HCT116 (cell line): ENCODE results near the gene PDE7B. TPM values are rescaled to one million over a fixed set of nuclear protein-coding genes. Genes with fewer than 3 reads are reported as not detected.

Experiments used
- ATAC-seq: fragments of 200-7000 bp; cut with Tn5 transposase; 2 replicates; pipeline ENCODE4 v1.9.1; 2020; ENCODE audit warnings: mild to moderate bottlenecking, moderate library complexity
- BruUV-seq: library from RNA; stranded (reverse); fragments of 400-500 nt; replicated peaks from 2 replicates; lab custom pipeline; 2021; lab: Mats Ljungman, UMichigan
- CTCF ChIA-PET: fragments of 300-600 bp; sonication (Branson Sonifier 250); formaldehyde crosslinking; loops from one replicate; lab custom pipeline; 2021; ENCODE audit warnings: antibody characterized with exemption; lab: Charles Lee
- POLR2A ChIA-PET: fragments of 300-600, 350-600 bp; sonication (Branson Sonifier 250); formaldehyde crosslinking; loops from one replicate; lab custom pipeline; 2021; ENCODE audit warnings: antibody characterized with exemption; lab: Charles Lee
- RAD21 ChIA-PET, 2 experiments: fragments of 300-600 bp; sonication (Branson Sonifier 250); formaldehyde crosslinking; loops; one replicate each; lab custom pipeline; 2023; ENCODE audit warnings: low total read pairs in 2 of 2; ENCODE audit not compliant: uncharacterized antibody in 2 of 2, unreplicated experiment in 2 of 2, low non-redundant PET in 1 of 2; lab: Charles Lee
- DNase-seq: peaks from one replicate; pipeline ENCODE4 v3.0.0-alpha.2; 2010; ENCODE audit warnings: low read depth, low spot score
- H2AFZ ChIP-seq: fragments of 200-600 bp; shearing (Covaris generic), sonication (generic); 2 replicates; pipeline ENCODE4 v1.6.1; 2017; ENCODE audit warnings: low read depth, mixed run types, mixed read lengths, antibody characterized with exemption, low read length; ENCODE audit not compliant: poor library complexity, severe bottlenecking
- H3K27ac ChIP-seq: 2 replicates; pipeline ENCODE4 v1.5.1; 2012; ENCODE audit warnings: low read depth, low read length
- H3K27me3 ChIP-seq: fragments of 200-600 bp; sonication (generic); 2 replicates; pipeline ENCODE4 v1.6.1; 2016; ENCODE audit warnings: mixed run types, low read length, mixed read lengths; ENCODE audit not compliant: insufficient read depth
- H3K36me3 ChIP-seq, 2 experiments: fragments of 200-500 bp in 1 of 2; fragments of 200-600 bp in 1 of 2; sonication (Bioruptor generic) in 1 of 2; sonication (generic) in 1 of 2; 2 replicates each; pipeline versions ENCODE4 v1.5.1 to v1.6.1; 2014 to 2016; ENCODE audit warnings: low read length in 2 of 2, inconsistent platforms in 1 of 2, mixed read lengths in 1 of 2, mixed run types in 1 of 2; ENCODE audit not compliant: insufficient read depth in 2 of 2, control insufficient read depth in 1 of 2
- H3K4me1 ChIP-seq, 2 experiments: fragments of 200-600 bp in 1 of 2; sonication (generic) in 1 of 2; 2 replicates each; pipeline versions ENCODE4 v1.5.1 to v1.6.1; 2012 to 2017; ENCODE audit warnings: low read length in 2 of 2, inconsistent platforms in 1 of 2, mild to moderate bottlenecking in 1 of 2, mixed read lengths in 1 of 2, mixed run types in 1 of 2, moderate library complexity in 1 of 2; ENCODE audit not compliant: insufficient read depth in 2 of 2, control insufficient read depth in 1 of 2
- H3K4me2 ChIP-seq: fragments of 200-600 bp; sonication (generic); 2 replicates; pipeline ENCODE4 v1.6.1; 2017; ENCODE audit warnings: mixed run types, low read length, mixed read lengths
- H3K4me3 ChIP-seq, 2 experiments: fragments of 200-600 bp in 1 of 2; sonication (generic) in 1 of 2; replicated peaks in 1 of 2; 2 replicates each; pipeline ENCODE4 v1.5.1; 2011 to 2016; ENCODE audit warnings: low read length in 2 of 2, control low read depth in 1 of 2, low read depth in 1 of 2, mild to moderate bottlenecking in 1 of 2, mixed read lengths in 1 of 2, mixed run types in 1 of 2
- H3K79me2 ChIP-seq: fragments of 200-600 bp; sonication (generic); 2 replicates; pipeline ENCODE4 v1.6.1; 2017; ENCODE audit warnings: mild to moderate bottlenecking, mixed run types, low read length, moderate library complexity, mixed read lengths; ENCODE audit not compliant: insufficient read depth
- H3K9ac ChIP-seq: fragments of 200-600 bp; sonication (generic); 2 replicates; pipeline ENCODE4 v1.6.1; 2016; ENCODE audit warnings: low read length, mixed read lengths
- H3K9me2 ChIP-seq: fragments of 200-600 bp; sonication (generic), shearing (Covaris generic); 2 replicates; pipeline ENCODE4 v1.6.1; 2017; ENCODE audit warnings: mixed run types, mild to moderate bottlenecking, moderate library complexity; ENCODE audit not compliant: insufficient read depth
- H3K9me3 ChIP-seq, 2 experiments: fragments of 200-500 bp in 1 of 2; fragments of 200-600 bp in 1 of 2; sonication (Bioruptor generic) in 1 of 2; sonication (generic) in 1 of 2; 2 replicates each; pipeline ENCODE4 v1.6.1; 2014 to 2017; ENCODE audit warnings: low read length in 2 of 2, mixed read lengths in 2 of 2, inconsistent platforms in 1 of 2, low read depth in 1 of 2, mild to moderate bottlenecking in 1 of 2, mixed run types in 1 of 2, moderate library complexity in 1 of 2; ENCODE audit not compliant: control insufficient read depth in 1 of 2, insufficient read depth in 1 of 2
- H4K20me1 ChIP-seq: fragments of 200-600 bp; sonication (generic), shearing (Covaris generic); 2 replicates; pipeline ENCODE4 v1.6.1; 2017; ENCODE audit warnings: mixed run types, mild to moderate bottlenecking, moderate library complexity; ENCODE audit not compliant: insufficient read depth
- CBX3 ChIP-seq: IDR thresholded peaks from 2 replicates; pipeline ENCODE4 v1.6.1; 2012; ENCODE audit warnings: low read depth
- EGR1 ChIP-seq: IDR thresholded peaks from 2 replicates; pipeline ENCODE4 v1.6.1; 2012; ENCODE audit warnings: low read depth
- ELF1 ChIP-seq: IDR thresholded peaks from 2 replicates; pipeline ENCODE4 v1.6.1; 2012; ENCODE audit warnings: low read depth, borderline replicate concordance
- EZH2phosphoT487 ChIP-seq: fragments of 200-600 bp; IDR thresholded peaks from 2 replicates; pipeline ENCODE4 v1.6.1; 2018; ENCODE audit warnings: antibody characterized with exemption, borderline replicate concordance
- JUND ChIP-seq: IDR thresholded peaks from 2 replicates; pipeline ENCODE4 v1.6.1; 2012
- POLR2A ChIP-seq: IDR thresholded peaks from 2 replicates; pipeline ENCODE4 v1.7.0; 2011; ENCODE audit warnings: borderline replicate concordance; ENCODE audit not compliant: insufficient read depth, insufficient read length; ENCODE audit errors: extremely low read depth
- RAD21 ChIP-seq: IDR thresholded peaks from 2 replicates; pipeline ENCODE4 v1.6.1; 2012; ENCODE audit warnings: low read depth, mild to moderate bottlenecking
- YY1 ChIP-seq: IDR thresholded peaks from 2 replicates; pipeline ENCODE4 v1.6.1; 2011; ENCODE audit warnings: low read length, low read depth, moderate library complexity, mild to moderate bottlenecking; ENCODE audit not compliant: insufficient replicate concordance; ENCODE audit errors: extremely low read depth
- ZNF274 ChIP-seq: fragments of 200-500 bp; sonication (Bioruptor generic); IDR thresholded peaks from 2 replicates; pipeline ENCODE4 v1.6.1; 2014; ENCODE audit warnings: mild to moderate bottlenecking, low read depth, low read length, inconsistent platforms
- intact Hi-C: fragments of 100-400 bp; cut with micrococcal nuclease; formaldehyde crosslinking; loops from 2 replicates; pipeline ENCODE4 v1.10.0; 2022
- total RNA-seq: library from RNA; stranded (reverse); gene quantifications from one replicate; pipeline ENCODE4 v1.2.1, GENCODE V29; 2021; ENCODE audit not compliant: unreplicated experiment
- TF ChIP-seq, protein P1 (sequence below): IDR thresholded peaks from 2 replicates; pipeline ENCODE4 v1.6.1; 2012
- TF ChIP-seq, protein P2 (sequence below): IDR thresholded peaks from 2 replicates; pipeline ENCODE4 v1.6.1; 2011; ENCODE audit warnings: mild to moderate bottlenecking, low read length, moderate library complexity; ENCODE audit not compliant: insufficient replicate concordance; ENCODE audit errors: extremely low read depth
- TF ChIP-seq, protein P3 (sequence below), 3 experiments: fragments of 200-600 bp in 1 of 3; sonication (generic) in 1 of 3; IDR thresholded peaks in 2 of 3; conservative IDR thresholded peaks in 1 of 3; 2 replicates each; pipeline ENCODE4 v1.5.1; 2012 to 2017; ENCODE audit warnings: low read depth in 2 of 3, low read length in 2 of 3, antibody characterized with exemption in 1 of 3, borderline replicate concordance in 1 of 3, control low read depth in 1 of 3, mild to moderate bottlenecking in 1 of 3, mixed read lengths in 1 of 3, mixed run types in 1 of 3, moderate library complexity in 1 of 3; ENCODE audit not compliant: insufficient read depth in 1 of 3
- TF ChIP-seq, protein P4 (sequence below): IDR thresholded peaks from 2 replicates; pipeline ENCODE4 v1.6.1; 2012; ENCODE audit warnings: low read depth

Gene PDE7B
- total RNA-seq, 1 experiment from 2014 or later: 0.61 TPM

DNA sequence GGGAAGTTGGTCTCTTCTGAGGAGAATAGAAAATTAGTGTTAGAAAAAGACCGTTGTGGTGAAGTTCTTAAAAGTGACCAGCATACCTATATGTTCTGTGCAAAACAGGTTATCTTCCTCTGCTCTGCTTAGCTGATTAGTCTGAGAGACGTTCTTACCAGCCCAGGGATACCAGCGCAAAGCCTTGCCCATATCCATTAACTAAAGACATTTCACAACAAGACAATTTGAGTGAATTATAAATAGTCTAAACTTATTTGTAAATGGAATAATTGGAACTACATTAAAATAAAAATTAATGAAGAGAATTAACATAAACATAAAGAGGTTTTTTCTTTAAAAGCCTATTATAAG lies 144.0 kb downstream of the PDE7B start:
- TF ChIP-seq, protein P1, sequence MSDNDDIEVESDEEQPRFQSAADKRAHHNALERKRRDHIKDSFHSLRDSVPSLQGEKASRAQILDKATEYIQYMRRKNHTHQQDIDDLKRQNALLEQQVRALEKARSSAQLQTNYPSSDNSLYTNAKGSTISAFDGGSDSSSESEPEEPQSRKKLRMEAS: no peak
- TF ChIP-seq, protein P2, sequence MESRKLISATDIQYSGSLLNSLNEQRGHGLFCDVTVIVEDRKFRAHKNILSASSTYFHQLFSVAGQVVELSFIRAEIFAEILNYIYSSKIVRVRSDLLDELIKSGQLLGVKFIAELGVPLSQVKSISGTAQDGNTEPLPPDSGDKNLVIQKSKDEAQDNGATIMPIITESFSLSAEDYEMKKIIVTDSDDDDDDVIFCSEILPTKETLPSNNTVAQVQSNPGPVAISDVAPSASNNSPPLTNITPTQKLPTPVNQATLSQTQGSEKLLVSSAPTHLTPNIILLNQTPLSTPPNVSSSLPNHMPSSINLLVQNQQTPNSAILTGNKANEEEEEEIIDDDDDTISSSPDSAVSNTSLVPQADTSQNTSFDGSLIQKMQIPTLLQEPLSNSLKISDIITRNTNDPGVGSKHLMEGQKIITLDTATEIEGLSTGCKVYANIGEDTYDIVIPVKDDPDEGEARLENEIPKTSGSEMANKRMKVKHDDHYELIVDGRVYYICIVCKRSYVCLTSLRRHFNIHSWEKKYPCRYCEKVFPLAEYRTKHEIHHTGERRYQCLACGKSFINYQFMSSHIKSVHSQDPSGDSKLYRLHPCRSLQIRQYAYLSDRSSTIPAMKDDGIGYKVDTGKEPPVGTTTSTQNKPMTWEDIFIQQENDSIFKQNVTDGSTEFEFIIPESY: no peak
- TF ChIP-seq, protein P3, sequence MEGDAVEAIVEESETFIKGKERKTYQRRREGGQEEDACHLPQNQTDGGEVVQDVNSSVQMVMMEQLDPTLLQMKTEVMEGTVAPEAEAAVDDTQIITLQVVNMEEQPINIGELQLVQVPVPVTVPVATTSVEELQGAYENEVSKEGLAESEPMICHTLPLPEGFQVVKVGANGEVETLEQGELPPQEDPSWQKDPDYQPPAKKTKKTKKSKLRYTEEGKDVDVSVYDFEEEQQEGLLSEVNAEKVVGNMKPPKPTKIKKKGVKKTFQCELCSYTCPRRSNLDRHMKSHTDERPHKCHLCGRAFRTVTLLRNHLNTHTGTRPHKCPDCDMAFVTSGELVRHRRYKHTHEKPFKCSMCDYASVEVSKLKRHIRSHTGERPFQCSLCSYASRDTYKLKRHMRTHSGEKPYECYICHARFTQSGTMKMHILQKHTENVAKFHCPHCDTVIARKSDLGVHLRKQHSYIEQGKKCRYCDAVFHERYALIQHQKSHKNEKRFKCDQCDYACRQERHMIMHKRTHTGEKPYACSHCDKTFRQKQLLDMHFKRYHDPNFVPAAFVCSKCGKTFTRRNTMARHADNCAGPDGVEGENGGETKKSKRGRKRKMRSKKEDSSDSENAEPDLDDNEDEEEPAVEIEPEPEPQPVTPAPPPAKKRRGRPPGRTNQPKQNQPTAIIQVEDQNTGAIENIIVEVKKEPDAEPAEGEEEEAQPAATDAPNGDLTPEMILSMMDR (IDR thresholded peaks at IDR 0.05 in 2 of 3, conservative IDR thresholded peaks at IDR 0.05 in 1 of 3; ENCODE audit: borderline replicate concordance in 1 of 3, insufficient read depth in 1 of 3, low read depth in 2 of 3, low read length in 2 of 3): no peak
- TF ChIP-seq, protein P4, sequence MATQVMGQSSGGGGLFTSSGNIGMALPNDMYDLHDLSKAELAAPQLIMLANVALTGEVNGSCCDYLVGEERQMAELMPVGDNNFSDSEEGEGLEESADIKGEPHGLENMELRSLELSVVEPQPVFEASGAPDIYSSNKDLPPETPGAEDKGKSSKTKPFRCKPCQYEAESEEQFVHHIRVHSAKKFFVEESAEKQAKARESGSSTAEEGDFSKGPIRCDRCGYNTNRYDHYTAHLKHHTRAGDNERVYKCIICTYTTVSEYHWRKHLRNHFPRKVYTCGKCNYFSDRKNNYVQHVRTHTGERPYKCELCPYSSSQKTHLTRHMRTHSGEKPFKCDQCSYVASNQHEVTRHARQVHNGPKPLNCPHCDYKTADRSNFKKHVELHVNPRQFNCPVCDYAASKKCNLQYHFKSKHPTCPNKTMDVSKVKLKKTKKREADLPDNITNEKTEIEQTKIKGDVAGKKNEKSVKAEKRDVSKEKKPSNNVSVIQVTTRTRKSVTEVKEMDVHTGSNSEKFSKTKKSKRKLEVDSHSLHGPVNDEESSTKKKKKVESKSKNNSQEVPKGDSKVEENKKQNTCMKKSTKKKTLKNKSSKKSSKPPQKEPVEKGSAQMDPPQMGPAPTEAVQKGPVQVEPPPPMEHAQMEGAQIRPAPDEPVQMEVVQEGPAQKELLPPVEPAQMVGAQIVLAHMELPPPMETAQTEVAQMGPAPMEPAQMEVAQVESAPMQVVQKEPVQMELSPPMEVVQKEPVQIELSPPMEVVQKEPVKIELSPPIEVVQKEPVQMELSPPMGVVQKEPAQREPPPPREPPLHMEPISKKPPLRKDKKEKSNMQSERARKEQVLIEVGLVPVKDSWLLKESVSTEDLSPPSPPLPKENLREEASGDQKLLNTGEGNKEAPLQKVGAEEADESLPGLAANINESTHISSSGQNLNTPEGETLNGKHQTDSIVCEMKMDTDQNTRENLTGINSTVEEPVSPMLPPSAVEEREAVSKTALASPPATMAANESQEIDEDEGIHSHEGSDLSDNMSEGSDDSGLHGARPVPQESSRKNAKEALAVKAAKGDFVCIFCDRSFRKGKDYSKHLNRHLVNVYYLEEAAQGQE: no peak
- TF ChIP-seq POLR2A (no peak), ELF1 (no peak), JUND (no peak), EZH2phosphoT487 (no peak), EGR1 (no peak), RAD21 (no peak), ZNF274 (no peak), YY1 (no peak), CBX3 (no peak)
- Histone ChIP-seq H2AFZ (peak overlapping the region; percentile 27), H3K9me2 (no peaks in the 10 kb centered on the region), H3K4me1 (peaks cover 4 to 16% of the 10 kb centered on the region in 2 experiments), H3K4me2 (peak overlapping the region; percentile 52), H3K4me3 (no peak overlapping the region), H3K27ac (no peak overlapping the region), H3K9ac (no peak overlapping the region), H3K79me2 (no peaks in the 10 kb centered on the region), H3K27me3 (no peaks in the 10 kb centered on the region), H3K36me3 (no peaks in the 10 kb centered on the region), H3K9me3 (no peaks in the 10 kb centered on the region), H4K20me1 (no peaks in the 10 kb centered on the region)
- ChIA-PET CTCF (no interaction called here), RAD21 (no interaction called here), POLR2A (no interaction called here)
- BruUV-seq: no TSS peak
- no peak for DNase-seq
- ATAC-seq: peak; percentile 42; the same call in 1 of the 2 replicates
- intact Hi-C loops: no loop called here
